Activated CD8-positive, alpha-beta memory T cell treated with anti-CD3 and anti-CD28 coated beads for 48 hours (primary cell): Measurements from ENCODE around the gene ZNF296.

Experiments used
- DNase-seq, 3 experiments: peaks; one replicate each; pipeline ENCODE4 v3.0.0-alpha.2; 2020; ENCODE audit warnings: low read depth in 2 of 3, low spot score in 2 of 3

ZNF296 gene

DNA sequence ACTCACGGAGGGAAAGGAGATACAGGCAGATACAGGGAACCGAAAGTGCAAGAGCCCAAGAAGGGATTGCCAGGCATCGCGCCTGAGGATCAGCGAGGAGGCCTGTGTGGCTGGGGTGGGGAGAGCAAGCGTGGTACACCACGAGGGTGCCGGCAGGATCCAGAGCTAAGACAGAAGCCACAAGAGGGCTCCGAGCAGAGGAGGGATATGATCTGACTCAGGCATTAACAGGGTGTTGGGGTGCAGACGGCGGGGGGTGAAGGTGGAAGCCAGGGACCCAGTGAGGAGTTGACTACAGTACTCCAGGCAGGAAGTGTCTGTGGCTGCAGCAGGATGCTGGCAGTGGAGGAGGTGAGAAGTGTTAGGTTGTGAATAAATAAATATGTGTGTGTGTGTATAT lies 11.3 kb upstream of the ZNF296 start:
- no peak for DNase-seq

DNA sequence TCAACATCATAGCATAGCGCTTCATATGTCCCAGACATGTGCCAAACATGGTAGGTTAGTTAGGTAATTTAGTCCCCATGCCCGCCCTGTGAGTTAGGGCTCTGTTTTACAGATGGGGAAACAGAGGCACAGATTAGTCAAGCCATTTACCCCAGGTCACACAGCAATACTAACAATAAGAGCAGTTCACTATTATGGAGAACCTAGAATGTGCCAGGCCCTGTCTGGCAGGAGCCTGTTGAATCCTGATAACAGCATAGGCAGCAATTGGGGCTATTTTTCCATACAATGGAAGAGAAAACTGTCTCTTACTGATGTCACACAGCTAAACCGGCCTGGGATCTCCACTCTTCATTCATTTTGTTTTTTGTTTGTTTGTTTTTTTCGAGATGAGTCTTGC lies 10.2 kb upstream of the ZNF296 start:
- no peak for DNase-seq

DNA sequence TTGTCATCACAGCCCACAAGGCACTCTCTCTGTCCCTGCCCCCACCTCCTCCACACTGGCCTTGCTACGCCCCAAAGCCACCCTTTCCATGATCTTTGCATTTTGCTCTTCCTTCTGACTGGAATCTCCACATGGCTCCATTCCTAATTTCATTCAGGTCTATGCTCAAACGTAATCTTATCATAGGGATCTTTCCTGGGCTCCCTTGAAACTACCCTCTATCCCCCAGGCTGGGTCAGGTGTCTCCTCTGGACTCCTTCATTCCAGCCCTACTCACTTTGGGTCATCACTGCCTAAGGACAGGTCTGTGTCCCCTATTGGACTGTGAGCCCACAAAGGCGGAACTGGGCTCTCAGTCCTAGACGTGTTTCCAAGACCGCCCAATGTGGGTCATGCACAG lies 5.9 kb upstream of the ZNF296 start:
- no peak for DNase-seq

DNA sequence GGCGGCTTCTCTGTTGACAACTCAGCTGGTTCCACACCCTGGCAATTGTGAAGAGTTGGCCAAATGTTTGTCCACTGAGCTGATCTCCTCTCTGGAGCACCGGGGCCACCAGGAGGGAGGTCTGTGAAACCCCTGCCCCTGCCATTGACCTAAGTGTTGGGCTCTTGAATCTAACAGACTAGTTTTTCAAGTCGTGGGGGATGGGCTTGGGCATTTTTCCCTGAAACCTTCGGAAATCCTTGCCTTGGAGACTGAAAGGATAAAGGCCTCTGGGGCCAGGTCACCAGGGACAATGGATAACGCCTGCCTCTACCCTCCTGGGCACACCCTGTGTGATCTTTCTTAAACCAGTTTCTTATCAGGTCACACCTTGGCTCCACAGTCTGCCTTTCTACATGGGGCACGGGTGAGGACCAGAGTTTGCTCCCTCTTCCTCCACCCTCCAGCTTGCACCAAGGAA lies 3.7 kb upstream of the ZNF296 start:
- no peak for DNase-seq

DNA sequence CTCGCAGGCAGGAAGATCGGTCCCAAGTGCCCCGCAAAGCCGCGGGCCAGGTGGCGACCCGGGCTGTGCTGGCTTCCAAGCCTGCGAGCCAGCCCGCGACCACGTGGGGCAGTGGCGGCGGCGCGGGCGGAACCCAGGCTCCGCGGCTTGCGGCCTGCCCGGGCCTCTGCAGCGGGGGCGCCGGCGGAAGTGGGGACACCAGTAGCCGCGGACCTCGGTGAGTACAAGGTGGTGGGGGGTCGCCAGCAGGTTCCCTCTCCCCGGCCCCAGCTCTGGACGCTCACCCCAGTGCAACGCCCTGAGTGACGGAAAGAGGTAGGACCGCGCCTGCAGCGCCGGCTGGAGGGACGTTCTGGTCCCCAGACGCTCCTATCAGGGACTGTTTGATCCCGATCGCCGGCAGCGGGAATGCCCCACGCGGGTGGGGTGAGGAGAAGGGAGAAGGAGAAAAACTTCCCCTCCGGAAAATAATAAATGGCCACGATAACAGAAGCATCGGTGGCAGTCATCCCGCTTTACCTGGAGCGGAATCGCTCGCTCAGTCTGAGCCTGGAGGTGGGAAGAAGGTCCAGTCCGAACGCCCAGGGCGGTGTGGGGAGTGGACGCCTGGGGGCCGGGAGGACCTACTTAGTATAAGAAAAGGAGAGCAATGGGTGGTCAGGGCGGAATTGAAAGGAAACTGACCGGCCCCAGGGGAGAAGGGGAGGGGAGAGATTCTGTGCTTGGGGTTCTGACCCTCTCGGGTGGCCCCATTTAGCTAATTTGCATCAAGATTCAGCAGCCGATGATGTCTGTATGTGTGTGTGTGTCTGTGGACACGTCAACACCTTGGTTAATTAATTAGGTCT lies 3.0 kb upstream of the ZNF296 start, which contains the start of gene GEMIN7:
Gene GEMIN7, plus strand, starts transcription at position 198 of the 848 bp plus-strand sequence. CDS start 10,855 bp downstream, outside the sequence.
- DNase-seq, result peak; percentile 70 to 77 (median 76)

DNA sequence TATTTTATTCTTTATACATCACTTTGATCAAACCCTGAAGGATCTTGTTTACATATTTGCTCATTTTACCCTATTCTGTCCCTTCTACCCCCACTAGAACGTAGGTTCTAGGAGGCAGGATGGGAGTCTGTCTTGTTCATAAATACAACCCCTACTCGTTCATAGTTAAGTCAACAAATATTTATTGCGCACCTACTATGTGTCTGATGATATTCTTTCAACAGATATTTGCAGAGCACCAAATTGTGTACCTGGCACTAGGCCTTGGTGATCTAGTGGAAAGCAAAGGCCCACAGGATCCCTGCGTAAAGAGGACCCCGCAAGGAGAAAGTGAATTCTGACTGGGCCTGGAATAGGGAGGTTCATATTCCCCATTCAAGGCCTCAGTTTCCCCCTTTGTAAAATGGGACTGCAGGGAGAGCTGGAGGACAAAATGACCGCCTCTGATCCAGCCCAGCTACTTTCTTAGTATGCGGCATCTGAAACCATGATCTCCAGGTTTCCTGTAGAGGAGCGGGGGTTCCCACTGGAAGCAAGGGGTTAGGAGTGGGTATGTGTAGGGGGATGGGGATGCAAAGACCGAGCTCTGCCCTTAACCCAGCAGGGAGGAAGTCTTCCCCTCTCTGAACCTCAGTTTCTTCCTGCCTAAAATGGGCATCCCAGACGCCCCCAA lies 2.2 kb upstream of the ZNF296 start:
- DNase-seq, result no peak

DNA sequence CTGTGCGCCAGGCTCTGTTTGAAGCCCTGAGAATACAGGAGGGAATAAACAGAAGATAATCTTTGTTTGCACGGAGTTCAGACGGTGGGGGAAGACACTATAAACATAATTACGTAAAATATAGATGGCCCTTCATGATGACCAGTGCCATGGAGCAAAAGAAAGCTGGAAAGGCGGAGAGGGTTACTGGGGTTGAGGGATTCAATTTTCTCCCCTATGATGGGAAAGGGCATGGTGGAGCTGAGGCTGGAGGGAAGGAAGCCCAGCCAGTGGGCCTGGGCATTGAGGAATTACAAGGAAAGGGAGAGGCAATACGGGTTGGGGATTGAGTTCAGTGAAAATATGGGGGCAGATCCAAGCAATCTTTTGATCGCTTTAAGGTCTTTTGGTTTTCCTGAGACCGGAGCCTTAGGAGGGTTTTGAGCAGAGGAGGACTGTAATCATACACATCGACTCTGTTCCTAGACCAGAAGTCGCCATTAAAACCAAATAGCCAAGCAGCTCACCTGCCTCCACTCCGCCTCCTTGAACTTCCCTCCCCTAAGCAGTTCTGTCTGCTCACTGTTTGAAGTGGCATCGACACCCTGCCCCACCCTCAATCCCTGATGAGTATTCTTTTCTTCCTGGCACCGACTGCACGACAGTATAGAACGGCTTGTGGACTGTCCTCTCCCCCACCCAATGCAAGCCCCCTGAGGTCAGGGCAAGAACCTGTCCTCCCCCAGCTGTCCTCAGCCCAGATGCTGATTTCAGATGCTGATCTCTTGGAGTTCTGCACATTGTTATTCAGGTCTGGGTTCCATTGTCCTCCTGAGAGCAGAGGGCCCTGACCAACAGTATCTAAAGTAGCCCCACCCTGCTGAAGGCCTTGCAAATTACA lies 813 bp upstream of the ZNF296 start:
- DNase-seq, result no peak

DNA sequence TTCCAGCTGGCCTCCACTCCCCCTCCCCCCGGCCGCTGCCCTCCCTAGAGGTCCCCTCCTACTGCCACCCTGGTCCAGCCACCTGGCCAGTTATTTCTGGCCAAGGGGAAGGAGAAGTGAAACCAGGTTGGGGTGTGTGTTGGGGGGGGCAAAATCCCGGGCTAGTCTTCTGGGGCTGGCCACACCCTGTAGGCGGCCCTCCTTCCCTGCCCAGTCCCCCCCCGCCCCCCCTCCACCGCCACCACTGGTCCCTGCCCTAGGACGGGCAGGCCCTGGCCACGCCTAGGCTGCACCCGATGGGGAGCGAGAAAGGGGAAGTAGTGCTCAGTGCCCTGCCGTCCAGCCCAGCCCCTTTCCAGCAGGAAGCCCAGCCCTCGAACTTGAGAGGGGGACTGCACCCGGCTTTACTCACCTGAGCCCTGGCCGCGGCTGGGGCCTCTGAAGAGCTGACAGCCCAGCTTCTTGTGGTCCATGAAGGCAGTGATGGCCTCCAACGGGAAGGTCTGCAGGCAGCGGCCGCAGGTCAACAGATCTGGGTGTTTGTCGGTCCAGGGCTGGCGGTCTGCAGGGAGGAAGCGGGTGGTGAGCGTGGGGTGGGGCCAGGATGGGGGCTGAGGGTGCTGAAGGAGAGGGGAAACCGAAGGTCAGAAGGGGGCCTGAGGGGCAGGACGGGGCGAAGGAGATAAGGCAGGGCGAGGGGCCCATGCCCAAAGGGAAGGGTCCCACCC lies 813 bp downstream of the ZNF296 start:
- no peak for DNase-seq

DNA sequence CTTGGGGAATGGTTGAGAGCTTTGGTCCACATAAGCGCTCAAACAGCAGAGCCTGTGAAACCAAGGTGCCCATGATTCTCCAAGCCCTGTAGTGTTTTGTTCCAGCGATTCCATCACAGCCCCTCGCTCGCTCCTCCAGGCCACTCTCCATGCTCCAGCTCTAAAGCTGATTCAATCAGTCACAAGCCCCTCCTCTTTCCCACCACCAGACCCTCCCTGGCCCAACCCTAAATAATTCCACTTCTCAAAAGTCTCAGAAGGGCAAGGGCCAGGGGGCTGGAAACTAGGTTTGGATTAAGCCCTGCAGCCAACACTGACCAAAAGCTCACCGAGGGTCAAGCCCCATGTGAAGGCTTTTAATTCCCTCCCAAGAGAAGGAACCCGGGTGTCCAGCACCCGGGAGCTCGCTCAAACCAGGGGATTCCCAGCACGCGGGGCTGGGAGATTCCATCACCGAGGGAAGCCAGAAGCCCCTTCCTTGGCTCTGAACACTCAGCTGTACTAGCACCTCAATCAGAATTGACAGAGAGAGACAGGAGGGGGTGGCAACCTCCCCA lies 1.5 kb downstream of the ZNF296 start:
- no peak for DNase-seq

DNA sequence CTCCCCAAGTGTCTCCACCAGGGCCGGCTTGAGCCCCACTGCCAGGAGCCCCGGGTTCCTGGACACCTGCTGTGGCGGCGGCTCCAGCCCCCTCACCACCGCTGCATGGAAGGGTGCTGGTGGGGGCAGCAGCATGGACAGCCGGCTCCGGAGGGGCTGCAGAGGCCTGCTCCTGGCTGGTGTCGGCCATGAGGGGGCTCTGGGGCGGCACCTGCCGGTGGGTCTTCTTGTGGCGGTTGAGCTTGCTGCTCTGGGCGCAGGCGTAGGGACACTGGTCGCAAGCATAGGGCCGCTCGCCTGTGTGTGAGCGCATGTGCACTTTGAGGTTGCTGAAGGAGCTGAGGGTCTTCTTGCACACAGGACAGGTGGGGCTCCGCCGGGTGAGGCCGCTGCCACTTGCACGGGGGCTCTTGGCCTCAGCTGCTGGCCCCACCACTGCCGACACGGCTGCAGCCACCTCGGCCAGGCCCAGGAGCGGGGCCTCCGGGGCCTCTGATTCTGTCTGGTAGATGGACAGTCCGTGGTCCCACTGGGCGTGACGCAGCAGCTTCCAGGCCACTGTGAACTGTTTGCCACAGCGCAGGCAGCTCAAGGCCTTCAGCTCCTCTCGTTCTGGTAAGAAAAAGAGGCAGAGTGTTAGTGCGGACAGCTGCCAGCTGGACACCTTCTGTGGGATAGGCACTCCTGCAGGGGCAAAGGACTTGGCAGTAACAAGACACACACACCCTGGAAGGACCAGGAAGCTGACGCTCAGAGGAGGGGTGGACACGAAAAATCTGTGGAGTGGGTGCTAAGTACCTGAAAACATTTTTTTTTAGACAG lies 4.1 kb downstream of the ZNF296 start:
- DNase-seq, result no peak

DNA sequence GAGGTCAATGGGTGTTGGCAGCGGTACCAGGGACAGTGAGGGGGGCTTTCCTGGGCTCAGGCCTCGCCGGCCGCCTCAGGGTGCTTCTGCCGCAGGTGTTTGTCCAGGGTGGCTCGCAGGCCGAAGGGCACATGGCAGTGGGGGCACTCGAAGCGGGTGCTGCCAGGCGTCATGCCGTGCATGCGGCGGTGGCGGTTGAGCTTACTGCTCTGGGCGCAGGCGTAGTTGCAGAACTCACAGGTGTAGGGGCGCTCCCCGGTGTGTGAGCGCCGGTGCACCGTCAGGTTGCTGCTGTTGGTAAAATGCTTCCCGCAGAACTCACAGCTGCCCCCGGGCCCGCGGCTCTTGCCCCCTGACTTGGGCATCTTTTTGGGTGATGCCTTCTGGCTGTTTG lies 4.7 kb downstream of the ZNF296 start:
- DNase-seq, result no peak

DNA sequence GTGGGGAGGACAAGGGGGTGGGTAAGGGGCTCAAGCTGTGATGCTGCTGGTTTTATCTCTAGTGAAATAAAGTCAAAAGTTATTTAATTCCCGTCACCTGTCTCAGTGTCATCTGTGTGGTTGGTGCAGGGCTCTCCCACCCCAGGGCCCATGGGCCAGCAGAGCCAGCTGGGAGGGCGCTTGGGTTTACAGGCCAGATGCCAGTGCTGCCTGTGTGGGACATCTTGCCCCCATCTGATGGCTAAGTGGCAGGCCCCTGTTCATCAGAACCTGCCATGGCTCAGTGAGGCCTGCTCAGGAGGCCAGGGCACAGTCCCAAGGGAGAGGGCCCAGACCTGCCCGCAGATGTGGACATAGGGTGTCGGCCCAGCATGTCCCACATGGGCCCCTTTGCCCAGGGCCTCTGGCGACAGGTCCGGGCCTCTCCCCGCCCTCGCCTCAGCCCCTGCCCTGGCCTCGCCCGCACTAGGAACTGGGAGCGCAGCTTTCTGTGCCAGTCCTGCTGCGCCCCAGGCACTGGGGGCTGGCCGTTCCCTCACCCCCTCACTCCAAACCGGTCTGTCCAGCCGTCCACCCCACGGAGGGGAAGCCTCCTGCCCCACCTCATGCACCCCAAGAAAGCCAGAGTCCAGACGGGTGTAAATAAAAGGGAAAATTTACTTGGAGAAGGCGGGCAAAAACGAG lies 5.3 kb downstream of the ZNF296 start:
- no peak for DNase-seq

DNA sequence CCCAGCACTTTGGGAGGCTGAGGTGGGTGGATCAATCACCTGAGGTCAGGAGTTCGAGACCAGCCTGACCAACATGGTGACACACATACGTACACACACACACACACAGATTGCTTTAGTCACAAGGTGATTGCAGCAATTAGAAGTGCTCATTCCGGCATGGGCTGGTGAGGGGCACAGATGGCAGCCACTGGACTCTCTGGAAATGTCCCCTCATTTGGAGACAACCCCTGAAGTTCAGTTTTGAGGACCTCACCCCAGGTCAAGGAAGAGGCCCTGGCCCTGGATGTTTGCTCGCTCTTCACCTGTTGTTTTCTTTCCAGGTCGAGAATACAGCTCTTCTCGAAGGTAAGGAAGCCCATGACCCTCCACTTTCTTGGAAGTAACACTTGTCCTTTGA lies 6.1 kb downstream of the ZNF296 start:
- no peak for DNase-seq

DNA sequence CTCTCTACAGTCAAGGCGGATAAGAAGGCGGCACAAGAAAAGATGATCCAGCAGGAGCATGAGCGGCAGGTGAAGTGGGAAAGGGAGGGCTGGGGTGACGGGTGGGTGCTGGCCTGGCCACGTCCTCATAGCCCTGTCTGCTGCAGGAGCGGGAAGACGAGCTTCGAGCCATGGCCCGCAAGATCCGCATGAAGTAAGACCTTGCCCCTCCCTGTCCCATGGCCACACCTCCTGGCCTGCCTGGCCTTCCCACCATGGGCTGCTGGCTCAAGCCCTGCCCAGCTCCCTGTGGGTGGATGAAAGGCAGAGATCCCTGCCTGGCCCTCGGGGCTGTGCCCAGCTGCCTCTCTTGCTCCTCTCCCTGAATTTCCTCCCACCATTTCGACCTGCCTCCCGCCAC lies 7.2 kb downstream of the ZNF296 start:
- no peak for DNase-seq

DNA sequence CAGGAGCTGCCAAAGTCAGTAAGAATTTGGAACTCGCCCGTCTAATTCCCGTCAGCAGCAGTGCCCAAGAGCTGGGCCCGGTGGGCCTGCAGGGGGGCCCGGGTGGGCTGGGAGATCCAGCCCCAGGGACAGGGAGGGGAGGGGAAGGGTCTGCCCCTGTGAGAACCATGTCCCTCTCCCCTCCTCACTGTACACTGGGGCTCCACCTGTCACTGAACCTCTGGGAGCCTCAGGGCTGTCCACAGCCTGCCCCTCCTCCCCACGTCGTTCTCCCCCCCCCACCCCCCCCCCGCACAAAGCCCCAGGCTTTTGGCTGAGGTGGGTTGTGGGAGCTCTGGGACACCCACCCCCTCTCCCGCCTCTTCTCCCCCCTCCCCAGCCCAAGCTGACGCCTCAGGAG lies 8.2 kb downstream of the ZNF296 start:
- DNase-seq, result no peak

DNA sequence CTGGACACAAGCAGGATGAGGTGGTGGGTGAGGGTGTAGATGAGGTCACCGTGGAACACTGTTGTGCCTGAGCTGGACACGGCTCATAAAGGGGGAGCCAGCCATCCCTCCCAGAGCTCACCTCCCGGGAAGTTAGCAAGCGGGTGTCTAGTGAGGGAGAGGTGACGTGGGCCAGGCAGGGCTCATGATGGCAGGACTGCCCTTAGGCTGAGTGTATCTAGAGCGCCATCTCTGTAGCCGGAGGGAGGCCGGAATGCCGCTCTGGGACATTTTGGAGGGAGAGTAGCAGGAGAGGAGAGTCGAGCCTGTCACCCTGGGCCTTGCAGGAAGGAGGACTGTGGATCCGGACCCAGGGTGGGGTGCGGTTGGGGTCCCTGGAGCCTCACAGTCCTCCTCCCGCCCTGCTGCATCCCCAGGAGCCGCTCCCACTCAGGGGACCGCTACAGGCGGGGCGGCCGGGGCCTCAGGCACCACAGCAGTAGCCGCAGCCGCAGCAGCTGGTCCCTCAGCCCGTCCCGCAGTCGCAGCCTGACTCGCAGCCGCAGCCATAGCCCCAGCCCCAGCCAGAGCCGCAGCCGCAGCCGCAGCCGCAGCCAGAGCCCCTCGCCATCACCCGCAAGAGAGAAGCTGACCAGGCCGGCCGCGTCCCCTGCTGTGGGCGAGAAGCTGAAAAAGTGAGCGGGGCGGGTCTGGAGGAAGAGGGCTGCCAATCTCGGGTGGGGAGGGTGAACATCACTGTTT lies 9.2 kb downstream of the ZNF296 start:
- DNase-seq, result no peak

DNA sequence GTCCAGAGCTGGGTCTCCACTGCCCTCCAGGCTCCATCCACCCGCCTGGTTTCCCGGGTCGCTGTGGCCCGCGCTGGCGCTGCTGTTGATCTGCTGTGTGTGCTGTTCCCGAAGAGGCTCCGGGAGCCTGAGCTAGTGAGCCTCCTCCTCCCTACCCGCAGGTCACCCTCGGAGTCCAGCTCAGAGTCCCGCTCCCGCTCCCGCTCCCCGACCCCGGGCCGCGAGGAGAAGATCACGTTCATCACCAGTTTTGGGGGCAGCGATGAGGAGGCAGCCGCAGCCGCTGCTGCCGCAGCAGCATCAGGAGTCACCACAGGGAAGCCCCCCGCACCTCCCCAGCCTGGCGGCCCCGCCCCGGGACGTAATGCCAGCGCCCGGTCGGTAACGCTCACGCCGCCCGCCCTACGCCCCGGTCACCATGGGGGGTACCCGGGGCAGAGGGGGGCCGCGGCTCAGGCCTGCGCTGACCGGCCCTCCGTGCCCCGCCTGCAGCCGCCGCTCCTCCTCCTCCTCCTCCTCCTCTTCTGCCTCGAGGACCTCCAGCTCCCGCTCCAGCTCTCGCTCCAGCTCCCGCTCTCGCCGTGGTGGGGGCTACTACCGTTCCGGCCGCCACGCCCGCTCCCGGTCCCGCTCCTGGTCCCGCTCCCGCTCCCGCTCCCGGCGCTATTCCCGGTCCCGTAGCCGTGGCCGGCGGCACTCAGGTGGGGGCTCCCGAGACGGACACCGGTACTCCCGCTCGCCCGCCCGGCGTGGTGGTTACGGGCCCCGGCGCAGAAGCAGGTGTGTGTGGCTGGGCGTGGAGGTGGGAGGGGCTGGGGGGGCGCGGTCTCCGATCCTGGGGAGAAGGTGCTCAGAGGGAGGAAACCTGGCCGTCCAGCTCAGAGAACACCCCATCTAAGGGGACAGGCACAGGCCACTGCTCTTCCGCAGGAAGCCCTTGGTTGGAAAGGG lies 12.2 kb downstream of the ZNF296 start:
- DNase-seq, result no peak
